Hepatocyte (in vitro differentiated cells): Measurements from ENCODE around the gene PIK3R5. TPM values are rescaled to one million over a fixed set of nuclear protein-coding genes. Genes with fewer than 3 reads are reported as not detected.

Experiments used
- DNase-seq: peaks from one replicate; pipeline ENCODE4 v3.0.0-alpha.2; 2016; ENCODE audit warnings: low spot score
- H2AFZ ChIP-seq: fragments of 200-600 bp; sonication (generic); 2 replicates; pipeline ENCODE4 v1.6.0; 2016; ENCODE audit warnings: antibody characterized with exemption, mild to moderate bottlenecking
- H3K27ac ChIP-seq: fragments of 200-600 bp; sonication (generic); 2 replicates; pipeline ENCODE4 v1.5.1; 2016; ENCODE audit warnings: mild to moderate bottlenecking
- H3K27me3 ChIP-seq: fragments of 200-600 bp; sonication (generic); 2 replicates; pipeline ENCODE4 v1.6.1; 2016
- H3K36me3 ChIP-seq: fragments of 200-600 bp; sonication (generic); replicated peaks from 2 replicates; pipeline ENCODE4 v1.5.1; 2016; ENCODE audit warnings: low read depth; ENCODE audit not compliant: insufficient read depth
- H3K4me1 ChIP-seq: fragments of 200-600 bp; sonication (generic); 2 replicates; pipeline ENCODE4 v1.5.1; 2016; ENCODE audit warnings: mild to moderate bottlenecking, moderate library complexity; ENCODE audit not compliant: insufficient read depth
- H3K4me2 ChIP-seq: fragments of 200-600 bp; sonication (generic); 2 replicates; pipeline ENCODE4 v1.6.0; 2016
- H3K4me3 ChIP-seq: fragments of 200-600 bp; sonication (generic); 2 replicates; pipeline ENCODE4 v1.5.1; 2016; ENCODE audit warnings: mild to moderate bottlenecking
- H3K79me2 ChIP-seq: fragments of 200-600 bp; sonication (generic); 2 replicates; pipeline ENCODE4 v1.6.0; 2017; ENCODE audit warnings: mild to moderate bottlenecking
- H3K9me2 ChIP-seq: fragments of 200-600 bp; sonication (generic); replicated peaks from 2 replicates; pipeline ENCODE4 v1.6.0; 2017; ENCODE audit warnings: mild to moderate bottlenecking; ENCODE audit not compliant: insufficient read depth
- H3K9me3 ChIP-seq: fragments of 200-600 bp; sonication (generic); 2 replicates; pipeline ENCODE4 v1.5.1; 2016; ENCODE audit warnings: low read depth, mild to moderate bottlenecking
- H4K20me1 ChIP-seq: fragments of 200-600 bp; sonication (generic); 2 replicates; pipeline ENCODE4 v1.6.0; 2016; ENCODE audit warnings: mild to moderate bottlenecking; ENCODE audit not compliant: insufficient read depth, poor library complexity, severe bottlenecking
- CTCF ChIP-seq: fragments of 200-600 bp; sonication (generic); IDR thresholded peaks from 2 replicates; pipeline ENCODE4 v1.5.1; 2016; ENCODE audit warnings: antibody characterized with exemption, mild to moderate bottlenecking; ENCODE audit not compliant: poor library complexity
- EZH2 ChIP-seq: fragments of 200-600 bp; sonication (generic); IDR thresholded peaks from 2 replicates; pipeline ENCODE4 v1.6.1; 2016; ENCODE audit warnings: antibody characterized with exemption, mild to moderate bottlenecking, borderline replicate concordance
- EZH2phosphoT487 ChIP-seq: fragments of 200-600 bp; sonication (generic); IDR thresholded peaks from one replicate; pipeline ENCODE4 v1.6.1; 2018; ENCODE audit warnings: antibody characterized with exemption, mild to moderate bottlenecking, low read depth, moderate library complexity; ENCODE audit not compliant: unreplicated experiment, severe bottlenecking
- WGBS: methylation state at CpG from one replicate; pipeline ENCODE4 v1.1.6; 2016; ENCODE audit warnings: low lambda C conversion rate; ENCODE audit errors: missing lambda C conversion rate; 5-methylcytosine and 5-hydroxymethylcytosine counted together
- polyA plus RNA-seq: library from polyadenylated mRNA; unstranded; fragments of >200 nt; fragmentation: Nextera tagmentation; extraction: Ambion mirVana; gene quantifications from 2 replicates; pipeline ENCODE4 v1.2.1, GENCODE V29; 2016
- total RNA-seq: library from RNA; depleted of rRNA; stranded (reverse); fragments of >200 nt; gene quantifications from 2 replicates; pipeline ENCODE4 v1.2.3, GENCODE V29; 2014

Gene PIK3R5
- total and polyA plus RNA-seq, 2 experiments from 2014 or later, result 2.6 TPM; not detected in 1

- no peak overlapping the region for H3K4me2 ChIP-seq
- H2AFZ ChIP-seq, result no peak overlapping the region
- DNase-seq, result no peak
- WGBS, result 81% methylated on average over 9 of the region's 9 CpGs
- no peaks in the 10 kb centered on the region for H3K4me1 ChIP-seq
- TF ChIP-seq EZH2phosphoT487, result no peak
- no peak for TF ChIP-seq EZH2
- no peak for TF ChIP-seq CTCF
- no peak overlapping the region for H3K4me3 ChIP-seq
- H3K36me3 ChIP-seq, result no peaks in the 10 kb centered on the region
- H3K9me3 ChIP-seq, result no peaks in the 10 kb centered on the region
- H3K27ac ChIP-seq, result no peak overlapping the region
- no peaks in the 10 kb centered on the region for H3K9me2 ChIP-seq
- no peaks in the 10 kb centered on the region for H3K79me2 ChIP-seq
- H3K27me3 ChIP-seq, result no peaks in the 10 kb centered on the region
- no peaks in the 10 kb centered on the region for H4K20me1 ChIP-seq
Measured at GRCh38 chr17:8844229-8845218, 121.0 kb downstream of the PIK3R5 start.

GRCh38 chr17:8843344-8843743 is 122.2 kb downstream of the PIK3R5 start:
- TF ChIP-seq EZH2phosphoT487, result no peak
- TF ChIP-seq EZH2, result no peak
- TF ChIP-seq CTCF, result no peak
- Histone ChIP-seq H3K4me3 (no peak overlapping the region), H3K27me3 (no peaks in the 10 kb centered on the region), H3K79me2 (no peaks in the 10 kb centered on the region), H3K9me2 (no peaks in the 10 kb centered on the region), H3K36me3 (no peaks in the 10 kb centered on the region), H3K9me3 (no peaks in the 10 kb centered on the region), H4K20me1 (no peaks in the 10 kb centered on the region), H2AFZ (no peak overlapping the region), H3K27ac (no peak overlapping the region), H3K4me1 (no peaks in the 10 kb centered on the region), H3K4me2 (no peak overlapping the region)
- WGBS, result 62% methylated on average over 2 of the region's 2 CpGs
- DNase-seq, result no peak

- Histone ChIP-seq H3K27ac (no peak overlapping the region), H3K9me3 (no peaks in the 10 kb centered on the region), H3K27me3 (no peaks in the 10 kb centered on the region), H4K20me1 (no peaks in the 10 kb centered on the region), H3K79me2 (no peaks in the 10 kb centered on the region), H2AFZ (no peak overlapping the region), H3K4me2 (no peak overlapping the region), H3K4me3 (no peak overlapping the region), H3K9me2 (no peaks in the 10 kb centered on the region), H3K36me3 (no peaks in the 10 kb centered on the region), H3K4me1 (no peaks in the 10 kb centered on the region)
- TF ChIP-seq EZH2, result no peak
- TF ChIP-seq EZH2phosphoT487, result no peak
- no peak for TF ChIP-seq CTCF
- DNase-seq, result no peak
- 75% methylated on average over 4 of the region's 4 CpGs for WGBS
Measured at GRCh38 chr17:8841844-8842243, 123.7 kb downstream of the PIK3R5 start.
